ENCODE results near the gene BATF. TPM values are rescaled to one million over a fixed set of nuclear protein-coding genes. Genes with fewer than 3 reads are reported as not detected.

The BATF gene
- total RNA-seq, 1 donor from 2014 or later, result not detected

DNA sequence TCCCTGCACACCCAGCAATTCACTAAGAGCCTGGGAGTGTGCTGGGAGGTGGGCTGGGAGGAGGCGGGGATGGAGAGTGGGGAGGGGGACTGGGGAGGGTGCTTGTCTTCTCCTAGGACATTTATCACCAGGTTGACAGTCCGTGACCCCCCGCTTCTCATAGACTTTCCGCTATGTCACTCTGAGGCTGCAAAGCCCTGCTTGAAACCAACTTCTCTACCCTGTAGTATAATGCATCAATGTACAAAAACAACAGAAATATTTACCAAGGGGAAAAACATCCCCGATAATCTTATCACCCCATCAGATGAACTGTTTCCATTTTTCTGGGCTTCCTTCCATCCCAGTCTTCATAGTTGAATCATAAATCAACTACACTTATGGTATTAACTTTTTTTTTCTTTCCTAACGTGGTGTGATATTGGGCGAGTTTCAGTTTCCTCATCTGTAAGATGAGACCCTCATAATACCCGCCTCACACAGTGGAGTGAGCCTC is 28.6 kb upstream of the BATF start:
- no peak for TF ChIP-seq CTCF (conservative IDR thresholded peaks at IDR 0.05; ENCODE audit: low read depth, low read length)
- no peak overlapping the region for H3K4me3 ChIP-seq (ENCODE audit: low read depth, low read length)
- DNase-seq (ENCODE audit: low read depth), result no peak

DNA sequence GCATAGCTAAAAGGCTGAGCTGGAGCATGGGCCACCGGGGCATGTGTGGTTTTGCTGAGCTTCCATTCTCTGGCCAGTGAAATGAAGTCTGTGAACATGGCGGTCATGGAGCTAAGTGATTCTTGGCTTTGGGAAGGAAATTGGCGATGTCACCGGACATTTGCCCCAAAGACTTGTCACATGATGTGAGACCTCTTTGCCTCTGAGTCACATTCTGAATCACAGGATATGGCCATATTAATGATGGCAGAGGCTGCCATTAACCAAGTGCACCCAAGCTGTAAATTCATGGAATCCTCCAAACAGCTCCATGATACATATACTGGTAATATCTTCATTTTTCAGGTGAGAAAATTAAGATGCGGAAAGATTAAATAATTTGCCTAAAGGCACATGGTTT is 27.4 kb upstream of the BATF start:
- H3K4me3 ChIP-seq (ENCODE audit: low read depth, low read length), result no peak overlapping the region
- DNase-seq (ENCODE audit: low read depth), result no peak
- no peak for TF ChIP-seq CTCF (conservative IDR thresholded peaks at IDR 0.05; ENCODE audit: low read depth, low read length)

DNA sequence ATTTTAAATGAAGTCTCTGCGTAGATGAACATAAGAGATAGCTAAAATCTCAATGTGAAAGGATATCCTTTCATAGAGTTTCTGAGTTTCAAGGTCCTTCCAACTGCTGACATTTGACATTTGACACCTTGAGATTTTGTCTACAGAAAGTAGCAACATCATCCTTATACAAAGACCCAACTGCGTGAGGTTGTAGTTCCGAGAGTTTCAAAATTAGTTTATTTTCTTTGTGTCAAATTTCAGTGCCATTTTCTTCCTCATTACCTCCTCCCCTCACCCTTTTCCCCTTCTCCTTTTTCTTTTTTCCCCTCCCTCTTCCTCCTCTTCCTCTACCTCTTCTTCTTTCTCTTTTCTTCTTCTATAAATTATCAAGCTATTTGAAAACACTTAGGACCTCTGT is 26.9 kb upstream of the BATF start:
- TF ChIP-seq CTCF (conservative IDR thresholded peaks at IDR 0.05; ENCODE audit: low read depth, low read length), result no peak

DNA sequence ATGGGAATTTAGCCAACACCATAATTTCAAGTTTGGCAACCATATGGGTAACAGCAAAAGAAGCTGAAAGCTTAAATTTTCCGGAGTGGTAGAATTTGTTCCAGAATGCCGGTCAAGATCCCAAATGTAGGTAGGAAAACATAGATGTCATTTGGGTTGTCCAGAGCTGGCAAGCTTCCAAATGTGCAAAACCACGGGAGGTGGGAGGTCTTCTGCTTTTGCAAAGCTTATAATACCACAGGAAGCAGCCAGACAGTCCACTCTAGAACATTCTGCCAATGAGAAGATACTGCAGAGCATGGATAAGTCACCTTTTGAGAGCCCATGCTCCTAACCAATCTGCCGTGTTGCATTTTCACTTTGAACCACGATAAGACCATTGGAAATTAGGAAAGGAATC is 26.4 kb upstream of the BATF start:
- TF ChIP-seq CTCF (conservative IDR thresholded peaks at IDR 0.05; ENCODE audit: low read depth, low read length), result no peak
- no peak overlapping the region for H3K4me3 ChIP-seq (ENCODE audit: low read depth, low read length)
- DNase-seq (ENCODE audit: low read depth), result no peak

More for the DNA sequence above, 26.9 kb upstream of the BATF start:
- no peak overlapping the region for H3K4me3 ChIP-seq (ENCODE audit: low read depth, low read length)
- DNase-seq (ENCODE audit: low read depth), result no peak

DNA sequence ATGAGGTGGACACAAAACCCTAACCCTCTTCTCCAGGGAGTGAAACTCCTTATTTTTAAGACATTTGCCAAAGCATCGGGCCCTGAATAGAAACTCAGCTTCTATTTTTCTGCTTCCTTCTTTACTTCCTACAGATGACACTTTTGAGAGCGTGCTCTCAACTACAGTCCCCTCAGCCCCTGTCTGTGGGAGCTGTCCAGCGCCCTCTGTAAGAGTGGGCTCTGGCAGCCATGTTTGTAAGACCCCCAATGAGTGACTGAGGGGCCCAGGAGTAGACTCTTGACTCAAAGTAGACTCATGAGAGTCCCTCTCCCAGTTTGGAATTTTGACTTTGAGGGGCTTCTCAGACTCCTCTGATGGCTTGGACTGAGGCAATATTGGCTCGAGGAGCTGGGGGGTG is 25.5 kb upstream of the BATF start:
- no peak for TF ChIP-seq CTCF (conservative IDR thresholded peaks at IDR 0.05; ENCODE audit: low read depth, low read length)
- DNase-seq (ENCODE audit: low read depth), result no peak
- H3K4me3 ChIP-seq (ENCODE audit: low read depth, low read length), result no peak overlapping the region

DNA sequence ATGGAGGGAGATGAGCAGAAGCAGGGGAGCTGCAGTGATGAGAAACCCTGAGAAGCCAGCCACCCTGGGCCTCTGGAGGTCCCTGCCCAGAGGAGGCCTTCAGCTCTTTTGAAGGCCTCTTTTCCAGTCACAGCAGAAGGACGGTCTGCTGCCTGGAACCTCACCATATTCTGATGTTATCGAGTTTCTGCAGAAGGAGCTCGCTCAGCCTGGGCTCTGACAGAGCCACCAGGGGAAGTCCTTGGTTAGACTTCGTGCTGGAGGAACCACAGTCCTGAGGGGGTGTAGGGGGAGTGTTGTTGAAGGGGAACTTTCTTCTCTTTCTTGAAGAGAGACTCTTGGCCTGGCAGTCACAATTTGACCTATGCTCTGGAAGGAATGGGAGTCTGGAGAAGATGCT is 25.1 kb upstream of the BATF start:
- TF ChIP-seq CTCF (conservative IDR thresholded peaks at IDR 0.05; ENCODE audit: low read depth, low read length), result no peak
- H3K4me3 ChIP-seq (ENCODE audit: low read depth, low read length), result no peak overlapping the region
- DNase-seq (ENCODE audit: low read depth), result no peak

GRCh38 chr14:75497701-75498100 is 24.6 kb upstream of the BATF start:
- H3K4me3 ChIP-seq (ENCODE audit: low read depth, low read length), result no peak overlapping the region
- TF ChIP-seq CTCF (conservative IDR thresholded peaks at IDR 0.05; ENCODE audit: low read depth, low read length), result no peak
- no peak for DNase-seq (ENCODE audit: low read depth)

All from epithelial cell of proximal tubule (primary cell).